Stimulated activated CD8-positive, alpha-beta memory T cell treated with anti-CD3 and anti-CD28 coated beads, Interleukin-7, amount 100 ng/mL, for 4 hours (primary cell): ENCODE measurements around the gene PIGU.

Experiments used
- DNase-seq, 2 donors: peaks; one replicate each; pipeline ENCODE4 v3.0.0-alpha.2; 2020; ENCODE audit warnings: low read depth in 2 of 2

PIGU gene

GRCh38 chr20:34579191-34579978, 97.5 kb downstream of the PIGU start:
- DNase-seq = no peak

GRCh38 chr20:34578521-34578920, 98.4 kb downstream of the PIGU start:
- DNase-seq = no peak

GRCh38 chr20:34578025-34578424, 98.9 kb downstream of the PIGU start:
- no peak for DNase-seq

GRCh38 chr20:34577061-34577460, 99.8 kb downstream of the PIGU start:
- DNase-seq = no peak

GRCh38 chr20:34575756-34576155, 101.1 kb downstream of the PIGU start:
- no peak for DNase-seq

- DNase-seq = no peak
These were observed 101.6 kb downstream of the PIGU start for GRCh38 chr20:34575271-34575670.

- DNase-seq = no peak
These were observed 102.0 kb downstream of the PIGU start for GRCh38 chr20:34574861-34575260.

GRCh38 chr20:34574426-34574825, 102.5 kb downstream of the PIGU start:
- DNase-seq = no peak

GRCh38 chr20:34573541-34574300, 103.2 kb downstream of the PIGU start:
- DNase-seq = no peak

GRCh38 chr20:34571753-34572152, 105.1 kb downstream of the PIGU start:
- DNase-seq = no peak

GRCh38 chr20:34570859-34571306, 106.0 kb downstream of the PIGU start:
- no peak for DNase-seq

GRCh38 chr20:34569598-34569997, 107.3 kb downstream of the PIGU start:
- DNase-seq = no peak

- DNase-seq = no peak
These were observed 108.7 kb downstream of the PIGU start for GRCh38 chr20:34567892-34568865.

- no peak for DNase-seq
These were observed 109.7 kb downstream of the PIGU start for GRCh38 chr20:34566978-34567891.

- no peak for DNase-seq
These were observed 112.1 kb downstream of the PIGU start for GRCh38 chr20:34564833-34565232.

- no peak for DNase-seq
These were observed 114.3 kb downstream of the PIGU start for GRCh38 chr20:34562641-34563040.

- DNase-seq = no peak
These were observed 115.2 kb downstream of the PIGU start for GRCh38 chr20:34561661-34562060.

GRCh38 chr20:34560614-34561013, 116.3 kb downstream of the PIGU start:
- no peak for DNase-seq

- no peak for DNase-seq
These were observed 116.8 kb downstream of the PIGU start for GRCh38 chr20:34560141-34560523.

GRCh38 chr20:34559311-34560140, 117.4 kb downstream of the PIGU start:
- DNase-seq = no peak
